SK-N-SH treated with all-trans-retinoic acid at 6 μM for 48 hours (cell line): Measurements from ENCODE around the gene EPB41L2.
A peak's percentile ranks its signal among the peaks of the same experiment; 100 is the strongest.

Experiments
- ATAC-seq: fragments of 200-7000 bp; cut with Tn5 transposase; 3 replicates; pipeline ENCODE4 v1.9.1; 2020; ENCODE audit warnings: mild to moderate bottlenecking, moderate library complexity
- ARNTL ChIP-seq: fragments of 450-650 bp; formaldehyde crosslinking; IDR thresholded peaks from 2 replicates; pipeline ENCODE4 v1.5.0; 2020; ENCODE audit warnings: low read depth, mild to moderate bottlenecking, moderate library complexity, borderline replicate concordance
- BACH2 ChIP-seq: fragments of 250-450 bp; sonication (Bioruptor Pico); IDR thresholded peaks from 2 replicates; pipeline ENCODE4 v1.9.0; 2021; ENCODE audit warnings: mild to moderate bottlenecking, borderline replicate concordance
- CSDC2 ChIP-seq: fragments of 250-450 bp; sonication (Bioruptor Pico); IDR thresholded peaks from 2 replicates; pipeline ENCODE4 v1.5.0; 2020; ENCODE audit warnings: mild to moderate bottlenecking, moderate library complexity
- ESRRG ChIP-seq: fragments of 250-450 bp; sonication (Bioruptor Pico); IDR thresholded peaks from 2 replicates; pipeline ENCODE4 v1.6.1; 2021; ENCODE audit warnings: mild to moderate bottlenecking
- GLIS3 ChIP-seq: fragments of 250-450 bp; sonication (Bioruptor Pico); IDR thresholded peaks from 2 replicates; pipeline ENCODE4 v1.5.0; 2020; ENCODE audit warnings: mild to moderate bottlenecking, moderate library complexity
- ISL1 ChIP-seq: fragments of 250-450 bp; sonication (Bioruptor Pico); IDR thresholded peaks from 2 replicates; pipeline ENCODE4 v2.1.2; 2022; ENCODE audit warnings: mild to moderate bottlenecking, moderate library complexity
- OSR1 ChIP-seq: fragments of 250-450 bp; sonication (Bioruptor Pico); IDR thresholded peaks from 2 replicates; pipeline ENCODE4 v1.8.0; 2022; ENCODE audit warnings: moderate library complexity, mild to moderate bottlenecking, inconsistent platforms
- PPARA ChIP-seq: fragments of 250-450 bp; sonication (Bioruptor Pico); IDR thresholded peaks from 2 replicates; pipeline ENCODE4 v1.5.0; 2020; ENCODE audit warnings: mild to moderate bottlenecking, borderline replicate concordance
- RARB ChIP-seq: fragments of 250-450 bp; sonication (Bioruptor Pico); IDR thresholded peaks from 2 replicates; pipeline ENCODE4 v1.8.0; 2021; ENCODE audit warnings: mild to moderate bottlenecking, moderate library complexity
- SNAI2 ChIP-seq: fragments of 250-450 bp; sonication (Bioruptor Pico); IDR thresholded peaks from 2 replicates; pipeline ENCODE4 v1.5.0; 2020; ENCODE audit warnings: mild to moderate bottlenecking, moderate library complexity
- ZC3H10 ChIP-seq: fragments of 250-450 bp; sonication (Bioruptor Pico); IDR thresholded peaks from 2 replicates; pipeline ENCODE4 v1.5.1; 2021; ENCODE audit warnings: mild to moderate bottlenecking, moderate library complexity
- ZFP3 ChIP-seq: fragments of 250-450 bp; sonication (Bioruptor Pico); IDR thresholded peaks from 2 replicates; pipeline ENCODE4 v1.5.0; 2020; ENCODE audit warnings: mild to moderate bottlenecking, moderate library complexity
- ZFP30 ChIP-seq: fragments of 450-650 bp; formaldehyde crosslinking; IDR thresholded peaks from 2 replicates; pipeline ENCODE4 v1.5.0; 2022; ENCODE audit warnings: mild to moderate bottlenecking, moderate library complexity
- ZNF565 ChIP-seq: fragments of 450-650 bp; formaldehyde crosslinking; conservative IDR thresholded peaks from 2 replicates; pipeline ENCODE4 v1.5.0; 2020; ENCODE audit warnings: low read depth, mild to moderate bottlenecking, moderate library complexity
- ZNF70 ChIP-seq: fragments of 450-650 bp; formaldehyde crosslinking; IDR thresholded peaks from 2 replicates; pipeline ENCODE4 v1.5.0; 2020; ENCODE audit warnings: mild to moderate bottlenecking, moderate library complexity
- ZNF8 ChIP-seq: fragments of 450-650 bp; formaldehyde crosslinking; IDR thresholded peaks from 2 replicates; pipeline ENCODE4 v1.5.0; 2020; ENCODE audit warnings: mild to moderate bottlenecking, moderate library complexity
- TF ChIP-seq, protein P1 (sequence below): fragments of 250-450 bp; sonication (Bioruptor Pico); IDR thresholded peaks from 2 replicates; pipeline ENCODE4 v1.8.0; 2021; ENCODE audit warnings: low read depth, mild to moderate bottlenecking, moderate library complexity, borderline replicate concordance
- TF ChIP-seq, protein P2 (sequence below): fragments of 250-450 bp; sonication (Bioruptor Pico); IDR thresholded peaks from 2 replicates; pipeline ENCODE4 v1.5.1; 2020; ENCODE audit warnings: low read depth, mild to moderate bottlenecking, moderate library complexity
- TF ChIP-seq, protein P3 (sequence below): fragments of 250-450 bp; sonication (Bioruptor Pico); IDR thresholded peaks from 2 replicates; pipeline ENCODE4 v1.8.0; 2020; ENCODE audit warnings: mild to moderate bottlenecking, moderate library complexity, borderline replicate concordance
- TF ChIP-seq, protein P4 (sequence below): fragments of 250-450 bp; sonication (Bioruptor Pico); IDR thresholded peaks from 2 replicates; pipeline ENCODE4 v1.5.0; 2020; ENCODE audit warnings: mild to moderate bottlenecking, moderate library complexity
- TF ChIP-seq, protein P5 (sequence below): fragments of 250-450 bp; sonication (Bioruptor Pico); IDR thresholded peaks from 2 replicates; pipeline ENCODE4 v1.5.1; 2021; ENCODE audit warnings: mild to moderate bottlenecking, moderate library complexity

Gene EPB41L2

DNA sequence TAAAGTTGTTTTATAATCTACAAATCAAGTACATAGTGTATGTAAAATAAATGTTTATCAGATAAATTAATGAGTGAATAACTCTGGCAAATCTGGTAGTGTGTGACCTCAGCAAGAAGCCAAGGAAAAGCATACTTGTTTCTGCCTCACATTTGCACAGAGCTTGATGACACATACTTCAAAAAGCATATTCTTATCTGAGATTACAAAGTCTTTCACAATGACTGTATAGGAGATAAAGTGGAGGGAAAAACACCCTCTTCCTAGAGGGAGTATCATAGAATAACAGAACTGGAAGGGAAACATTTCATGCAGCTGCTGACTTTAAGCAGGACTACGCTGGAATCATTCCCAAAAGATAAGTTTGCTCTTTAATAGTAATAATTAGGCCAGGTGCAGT, 44.1 kb upstream of the EPB41L2 start:
- no peak for ATAC-seq
- TF ChIP-seq ISL1 (CRISPR knock-in tag) (peak; percentile 21; the same call in 1 of the 2 replicates), ZNF565 (CRISPR knock-in tag) (no peak)
- TF ChIP-seq, all 23 proteins: peak for 1

DNA sequence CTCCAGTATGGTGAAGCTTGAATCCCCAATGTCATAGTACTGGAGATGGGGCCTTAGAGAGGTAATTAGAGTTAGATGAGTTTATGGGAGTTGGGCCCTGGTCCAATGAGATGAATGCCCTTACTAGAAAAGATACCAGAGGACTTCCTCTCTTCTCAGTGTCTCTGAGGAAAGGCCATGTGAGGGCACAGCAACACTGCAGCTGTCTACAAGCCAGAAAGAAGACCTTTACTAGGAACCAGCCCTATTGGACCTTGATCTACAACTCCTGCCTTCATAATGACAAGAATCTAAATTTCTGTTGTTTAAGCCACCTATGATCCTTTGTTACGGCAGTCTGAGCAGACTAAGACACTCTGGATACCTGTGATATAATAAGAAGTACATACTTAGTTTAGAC, 40.9 kb upstream of the EPB41L2 start:
- no peak for ATAC-seq
- TF ChIP-seq ESRRG (no peak), ZNF70 (CRISPR knock-in tag) (no peak), ZFP30 (CRISPR knock-in tag) (no peak), ZC3H10 (no peak), RARB (no peak)
- TF ChIP-seq, protein P1, sequence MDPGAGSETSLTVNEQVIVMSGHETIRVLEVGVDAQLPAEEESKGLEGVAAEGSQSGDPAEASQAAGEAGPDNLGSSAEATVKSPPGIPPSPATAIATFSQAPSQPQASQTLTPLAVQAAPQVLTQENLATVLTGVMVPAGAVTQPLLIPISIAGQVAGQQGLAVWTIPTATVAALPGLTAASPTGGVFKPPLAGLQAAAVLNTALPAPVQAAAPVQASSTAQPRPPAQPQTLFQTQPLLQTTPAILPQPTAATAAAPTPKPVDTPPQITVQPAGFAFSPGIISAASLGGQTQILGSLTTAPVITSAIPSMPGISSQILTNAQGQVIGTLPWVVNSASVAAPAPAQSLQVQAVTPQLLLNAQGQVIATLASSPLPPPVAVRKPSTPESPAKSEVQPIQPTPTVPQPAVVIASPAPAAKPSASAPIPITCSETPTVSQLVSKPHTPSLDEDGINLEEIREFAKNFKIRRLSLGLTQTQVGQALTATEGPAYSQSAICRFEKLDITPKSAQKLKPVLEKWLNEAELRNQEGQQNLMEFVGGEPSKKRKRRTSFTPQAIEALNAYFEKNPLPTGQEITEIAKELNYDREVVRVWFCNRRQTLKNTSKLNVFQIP (CRISPR knock-in tag) = no peak
- TF ChIP-seq, protein P2, sequence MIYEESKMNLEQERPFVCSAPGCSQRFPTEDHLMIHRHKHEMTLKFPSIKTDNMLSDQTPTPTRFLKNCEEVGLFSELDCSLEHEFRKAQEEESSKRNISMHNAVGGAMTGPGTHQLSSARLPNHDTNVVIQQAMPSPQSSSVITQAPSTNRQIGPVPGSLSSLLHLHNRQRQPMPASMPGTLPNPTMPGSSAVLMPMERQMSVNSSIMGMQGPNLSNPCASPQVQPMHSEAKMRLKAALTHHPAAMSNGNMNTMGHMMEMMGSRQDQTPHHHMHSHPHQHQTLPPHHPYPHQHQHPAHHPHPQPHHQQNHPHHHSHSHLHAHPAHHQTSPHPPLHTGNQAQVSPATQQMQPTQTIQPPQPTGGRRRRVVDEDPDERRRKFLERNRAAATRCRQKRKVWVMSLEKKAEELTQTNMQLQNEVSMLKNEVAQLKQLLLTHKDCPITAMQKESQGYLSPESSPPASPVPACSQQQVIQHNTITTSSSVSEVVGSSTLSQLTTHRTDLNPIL (CRISPR knock-in tag) = no peak
- TF ChIP-seq, all 23 proteins: peak for 0

DNA sequence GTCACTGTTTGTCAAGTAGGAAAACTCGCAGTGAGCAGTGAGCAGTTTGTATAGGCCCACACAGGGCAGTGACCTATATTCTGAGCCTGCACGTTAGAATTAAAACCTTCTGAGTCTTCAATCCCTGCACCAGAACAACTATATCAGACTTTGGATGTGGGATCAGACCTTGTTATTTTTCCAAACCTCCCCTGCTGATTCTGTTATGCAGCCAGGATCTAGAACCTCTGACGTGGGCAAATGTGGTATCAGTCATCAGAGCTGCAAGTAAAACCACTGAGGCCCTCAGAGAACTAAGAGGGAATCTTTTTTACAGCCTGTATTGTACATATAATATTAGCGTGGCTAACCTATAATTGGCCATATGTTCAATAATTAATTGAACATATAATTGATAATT, 40.3 kb upstream of the EPB41L2 start:
- TF ChIP-seq ISL1 (CRISPR knock-in tag) (no peak), ZFP3 (CRISPR knock-in tag) (no peak), ZC3H10 (no peak), ZFP30 (CRISPR knock-in tag) (no peak), GLIS3 (CRISPR knock-in tag) (no peak), ARNTL (no peak), OSR1 (no peak), CSDC2 (CRISPR knock-in tag) (no peak)
- TF ChIP-seq, protein P3, sequence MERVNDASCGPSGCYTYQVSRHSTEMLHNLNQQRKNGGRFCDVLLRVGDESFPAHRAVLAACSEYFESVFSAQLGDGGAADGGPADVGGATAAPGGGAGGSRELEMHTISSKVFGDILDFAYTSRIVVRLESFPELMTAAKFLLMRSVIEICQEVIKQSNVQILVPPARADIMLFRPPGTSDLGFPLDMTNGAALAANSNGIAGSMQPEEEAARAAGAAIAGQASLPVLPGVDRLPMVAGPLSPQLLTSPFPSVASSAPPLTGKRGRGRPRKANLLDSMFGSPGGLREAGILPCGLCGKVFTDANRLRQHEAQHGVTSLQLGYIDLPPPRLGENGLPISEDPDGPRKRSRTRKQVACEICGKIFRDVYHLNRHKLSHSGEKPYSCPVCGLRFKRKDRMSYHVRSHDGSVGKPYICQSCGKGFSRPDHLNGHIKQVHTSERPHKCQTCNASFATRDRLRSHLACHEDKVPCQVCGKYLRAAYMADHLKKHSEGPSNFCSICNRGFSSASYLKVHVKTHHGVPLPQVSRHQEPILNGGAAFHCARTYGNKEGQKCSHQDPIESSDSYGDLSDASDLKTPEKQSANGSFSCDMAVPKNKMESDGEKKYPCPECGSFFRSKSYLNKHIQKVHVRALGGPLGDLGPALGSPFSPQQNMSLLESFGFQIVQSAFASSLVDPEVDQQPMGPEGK (CRISPR knock-in tag) = no peak
- ATAC-seq = no peak

DNA sequence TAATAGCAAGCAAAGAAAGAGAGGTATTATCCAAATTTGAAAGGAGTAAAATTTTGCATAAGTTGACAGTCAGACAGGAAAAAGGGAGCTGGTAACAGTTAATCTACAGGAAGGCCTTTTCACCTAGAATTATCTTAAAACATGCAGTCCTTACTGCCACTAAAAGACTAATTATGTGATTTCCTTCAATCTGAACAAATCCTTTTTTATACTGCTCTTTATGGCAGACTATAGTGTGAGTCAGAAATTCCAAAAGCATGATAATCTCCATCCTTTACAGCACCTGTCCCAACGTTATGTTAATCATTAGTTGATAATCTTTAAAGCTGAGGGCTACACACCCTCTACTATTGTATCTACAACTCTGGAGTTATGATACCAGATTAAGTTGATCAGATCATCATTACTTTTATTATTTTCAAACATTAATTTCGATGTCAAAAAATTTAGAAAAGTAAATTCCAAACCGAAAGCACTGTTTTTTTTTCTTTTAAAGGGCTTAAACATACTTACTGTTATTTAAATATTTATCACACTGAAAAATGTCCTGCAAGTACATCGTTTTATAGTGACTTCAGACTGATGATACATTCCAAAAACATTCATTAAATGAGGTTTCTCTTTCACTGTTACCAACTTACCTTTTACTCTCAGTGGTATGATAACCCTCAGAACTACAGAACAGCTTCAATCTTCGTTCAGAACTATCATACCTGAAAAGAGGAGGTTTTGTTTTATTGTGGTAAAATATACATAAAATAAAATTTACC, 39.1 kb upstream of the EPB41L2 start:
- TF ChIP-seq, protein P4, sequence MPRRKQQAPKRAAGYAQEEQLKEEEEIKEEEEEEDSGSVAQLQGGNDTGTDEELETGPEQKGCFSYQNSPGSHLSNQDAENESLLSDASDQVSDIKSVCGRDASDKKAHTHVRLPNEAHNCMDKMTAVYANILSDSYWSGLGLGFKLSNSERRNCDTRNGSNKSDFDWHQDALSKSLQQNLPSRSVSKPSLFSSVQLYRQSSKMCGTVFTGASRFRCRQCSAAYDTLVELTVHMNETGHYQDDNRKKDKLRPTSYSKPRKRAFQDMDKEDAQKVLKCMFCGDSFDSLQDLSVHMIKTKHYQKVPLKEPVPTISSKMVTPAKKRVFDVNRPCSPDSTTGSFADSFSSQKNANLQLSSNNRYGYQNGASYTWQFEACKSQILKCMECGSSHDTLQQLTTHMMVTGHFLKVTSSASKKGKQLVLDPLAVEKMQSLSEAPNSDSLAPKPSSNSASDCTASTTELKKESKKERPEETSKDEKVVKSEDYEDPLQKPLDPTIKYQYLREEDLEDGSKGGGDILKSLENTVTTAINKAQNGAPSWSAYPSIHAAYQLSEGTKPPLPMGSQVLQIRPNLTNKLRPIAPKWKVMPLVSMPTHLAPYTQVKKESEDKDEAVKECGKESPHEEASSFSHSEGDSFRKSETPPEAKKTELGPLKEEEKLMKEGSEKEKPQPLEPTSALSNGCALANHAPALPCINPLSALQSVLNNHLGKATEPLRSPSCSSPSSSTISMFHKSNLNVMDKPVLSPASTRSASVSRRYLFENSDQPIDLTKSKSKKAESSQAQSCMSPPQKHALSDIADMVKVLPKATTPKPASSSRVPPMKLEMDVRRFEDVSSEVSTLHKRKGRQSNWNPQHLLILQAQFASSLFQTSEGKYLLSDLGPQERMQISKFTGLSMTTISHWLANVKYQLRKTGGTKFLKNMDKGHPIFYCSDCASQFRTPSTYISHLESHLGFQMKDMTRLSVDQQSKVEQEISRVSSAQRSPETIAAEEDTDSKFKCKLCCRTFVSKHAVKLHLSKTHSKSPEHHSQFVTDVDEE (CRISPR knock-in tag) = no peak
- TF ChIP-seq ZFP3 (CRISPR knock-in tag) (no peak), ZNF70 (CRISPR knock-in tag) (no peak), SNAI2 (CRISPR knock-in tag) (no peak), RARB (no peak), ZNF8 (CRISPR knock-in tag) (no peak), BACH2 (CRISPR knock-in tag) (no peak), OSR1 (no peak), ZFP30 (CRISPR knock-in tag) (no peak), ISL1 (CRISPR knock-in tag) (no peak), ZNF565 (CRISPR knock-in tag) (no peak), ESRRG (no peak), ARNTL (no peak), PPARA (CRISPR knock-in tag) (no peak)
- TF ChIP-seq, protein P5, sequence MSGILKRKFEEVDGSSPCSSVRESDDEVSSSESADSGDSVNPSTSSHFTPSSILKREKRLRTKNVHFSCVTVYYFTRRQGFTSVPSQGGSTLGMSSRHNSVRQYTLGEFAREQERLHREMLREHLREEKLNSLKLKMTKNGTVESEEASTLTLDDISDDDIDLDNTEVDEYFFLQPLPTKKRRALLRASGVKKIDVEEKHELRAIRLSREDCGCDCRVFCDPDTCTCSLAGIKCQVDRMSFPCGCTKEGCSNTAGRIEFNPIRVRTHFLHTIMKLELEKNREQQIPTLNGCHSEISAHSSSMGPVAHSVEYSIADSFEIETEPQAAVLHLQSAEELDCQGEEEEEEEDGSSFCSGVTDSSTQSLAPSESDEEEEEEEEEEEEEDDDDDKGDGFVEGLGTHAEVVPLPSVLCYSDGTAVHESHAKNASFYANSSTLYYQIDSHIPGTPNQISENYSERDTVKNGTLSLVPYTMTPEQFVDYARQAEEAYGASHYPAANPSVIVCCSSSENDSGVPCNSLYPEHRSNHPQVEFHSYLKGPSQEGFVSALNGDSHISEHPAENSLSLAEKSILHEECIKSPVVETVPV = no peak
- TF ChIP-seq, protein P2 (CRISPR knock-in tag) = no peak
- TF ChIP-seq, protein P3 (CRISPR knock-in tag) = no peak
- ATAC-seq = no peak
